SH-SY5Y (cell line): ENCODE results near the gene SYN1.

Experiments
- GATA2 ChIP-seq: IDR thresholded peaks from 2 replicates; pipeline ENCODE4 v1.6.1; 2011; ENCODE audit warnings: mild to moderate bottlenecking, low read depth, low read length
- GATA3 ChIP-seq: IDR thresholded peaks from 2 replicates; pipeline ENCODE4 v1.6.1; 2011; ENCODE audit warnings: low read depth, mild to moderate bottlenecking, low read length, moderate library complexity

- TF ChIP-seq GATA2 (no peak), GATA3 (no peak)
Measured at GRCh38 chrX:47561659-47562151, 58.0 kb downstream of the SYN1 start.
